MM.1S (cell line): Measurements from ENCODE around the gene FAM174A.

Experiments
- DNase-seq: peaks from one replicate; pipeline ENCODE4 v3.0.0-alpha.2; 2015
- H2AFZ ChIP-seq: fragments of 300-600 bp; sonication (generic); 2 replicates; pipeline ENCODE4 v1.6.0; 2016; ENCODE audit warnings: antibody characterized with exemption, low read length
- H3F3A ChIP-seq: fragments of 300-600 bp; sonication (generic); 2 replicates; pipeline ENCODE4 v1.6.1; 2016; ENCODE audit warnings: mild to moderate bottlenecking, antibody characterized with exemption, low read length, moderate library complexity, mixed read lengths; ENCODE audit not compliant: insufficient read depth
- H3K27ac ChIP-seq: fragments of 300-600 bp; sonication (generic); 2 replicates; pipeline ENCODE4 v1.5.1; 2016; ENCODE audit warnings: mild to moderate bottlenecking, low read length
- H3K27me3 ChIP-seq: fragments of 300-600 bp; sonication (generic); replicated peaks from 2 replicates; pipeline ENCODE4 v1.6.0; 2016; ENCODE audit warnings: low read length; ENCODE audit not compliant: insufficient read depth
- H3K36me3 ChIP-seq: fragments of 300-600 bp; sonication (generic); replicated peaks from 2 replicates; pipeline ENCODE4 v1.6.1; 2016; ENCODE audit warnings: mild to moderate bottlenecking, low read length, mixed read lengths; ENCODE audit not compliant: insufficient read depth
- H3K4me1 ChIP-seq: fragments of 300-600 bp; sonication (generic); 2 replicates; pipeline ENCODE4 v1.6.1; 2016; ENCODE audit warnings: low read length, mixed read lengths
- H3K4me2 ChIP-seq: fragments of 300-600 bp; sonication (generic); 2 replicates; pipeline ENCODE4 v1.6.0; 2016; ENCODE audit warnings: low read depth, low read length
- H3K4me3 ChIP-seq: fragments of 300-600 bp; sonication (generic); 2 replicates; pipeline ENCODE4 v1.5.1; 2016; ENCODE audit warnings: low read length, mixed read lengths
- H3K79me2 ChIP-seq: fragments of 300-600 bp; sonication (generic); 2 replicates; pipeline ENCODE4 v1.6.1; 2016; ENCODE audit warnings: mixed run types, low read length, mixed read lengths
- H3K9ac ChIP-seq: fragments of 300-600 bp; sonication (generic); 2 replicates; pipeline ENCODE4 v1.6.1; 2016; ENCODE audit warnings: low read length, mixed read lengths
- H3K9me2 ChIP-seq: fragments of 300-600 bp; sonication (generic); replicated peaks from 2 replicates; pipeline ENCODE4 v1.6.1; 2016; ENCODE audit warnings: mild to moderate bottlenecking, low read length, mixed read lengths; ENCODE audit not compliant: insufficient read depth
- H3K9me3 ChIP-seq: fragments of 300-600 bp; sonication (generic); replicated peaks from 2 replicates; pipeline ENCODE4 v1.6.1; 2016; ENCODE audit warnings: mild to moderate bottlenecking, low read length, mixed read lengths; ENCODE audit not compliant: insufficient read depth
- H4K20me1 ChIP-seq: fragments of 300-600 bp; sonication (generic); 2 replicates; pipeline ENCODE4 v1.6.1; 2016; ENCODE audit warnings: mild to moderate bottlenecking, low read length, moderate library complexity, mixed read lengths; ENCODE audit not compliant: insufficient read depth
- CTCF ChIP-seq: fragments of 300-600 bp; sonication (generic); IDR thresholded peaks from 2 replicates; pipeline ENCODE4 v1.5.1; 2016; ENCODE audit warnings: antibody characterized with exemption, low read length, mixed read lengths
- EZH2 ChIP-seq: fragments of 300-600 bp; sonication (generic); optimal IDR thresholded peaks from 2 replicates; pipeline ENCODE3; 2017; ENCODE audit warnings: low read depth, mild to moderate bottlenecking, antibody characterized with exemption, low read length, mixed read lengths
- EZH2phosphoT487 ChIP-seq: fragments of 300-600 bp; sonication (generic); IDR thresholded peaks from 2 replicates; pipeline ENCODE4 v1.6.1; 2018; ENCODE audit warnings: antibody characterized with exemption, low read length

The FAM174A gene

GRCh38 chr5:100584069-100584468 is 48.9 kb downstream of the FAM174A start:
- TF ChIP-seq CTCF = no peak
- no peak for TF ChIP-seq EZH2phosphoT487
- no peak for TF ChIP-seq EZH2
- Histone ChIP-seq H3K4me2 (no peak overlapping the region), H3F3A (no peaks in the 10 kb centered on the region)

DNA sequence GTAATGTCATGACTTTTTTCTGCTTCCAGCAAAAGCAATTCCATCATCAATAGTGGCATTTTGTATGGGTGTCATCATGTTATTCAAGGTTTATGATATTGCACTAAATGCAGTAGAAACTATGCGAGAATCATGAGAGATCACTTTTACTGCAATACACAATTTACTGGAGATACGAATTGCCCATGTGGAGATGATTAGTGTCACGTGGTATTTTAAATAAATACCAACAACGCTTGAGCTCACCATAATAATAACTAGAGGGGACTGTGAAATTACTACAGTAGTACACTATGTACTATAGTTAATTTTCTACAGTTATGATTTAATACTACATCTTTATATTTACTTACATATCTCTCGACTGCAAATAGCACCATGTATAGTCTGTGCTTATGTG is 49.7 kb downstream of the FAM174A start:
- no peaks in the 10 kb centered on the region for H4K20me1 ChIP-seq

More at GRCh38 chr5:100584069-100584468, 48.9 kb downstream of the FAM174A start:
- Histone ChIP-seq H3K79me2 (no peaks in the 10 kb centered on the region), H3K4me3 (no peak overlapping the region), H4K20me1 (no peaks in the 10 kb centered on the region), H3K27me3 (no peaks in the 10 kb centered on the region), H3K36me3 (no peaks in the 10 kb centered on the region), H3K4me1 (no peaks in the 10 kb centered on the region), H3K9me3 (no peaks in the 10 kb centered on the region), H3K9me2 (no peaks in the 10 kb centered on the region), H3K9ac (no peak overlapping the region), H2AFZ (no peak overlapping the region), H3K27ac (no peak overlapping the region)
- no peak for DNase-seq

DNA sequence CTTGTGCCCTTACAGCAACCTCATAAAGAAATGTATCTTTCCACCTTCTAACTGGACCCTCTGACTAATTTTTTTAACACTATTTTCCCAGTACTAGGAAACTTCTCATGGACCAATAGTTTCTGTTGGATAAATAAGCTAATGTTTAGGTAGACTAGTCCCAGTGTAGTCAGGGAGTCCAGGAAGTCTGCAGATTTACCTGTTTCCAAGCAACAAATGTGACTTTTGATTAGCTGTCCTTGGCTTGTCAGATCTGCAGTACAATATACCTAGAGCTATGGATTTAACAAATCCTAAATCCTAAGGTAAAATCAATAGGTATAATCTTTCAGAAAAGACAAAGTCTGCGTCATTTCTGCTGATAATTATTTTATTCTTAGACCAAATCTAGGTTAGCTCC is 55.7 kb downstream of the FAM174A start:
- Histone ChIP-seq H4K20me1 (no peaks in the 10 kb centered on the region), H3F3A (no peaks in the 10 kb centered on the region), H3K27ac (no peak overlapping the region), H3K27me3 (no peaks in the 10 kb centered on the region), H2AFZ (no peak overlapping the region), H3K9me2 (no peaks in the 10 kb centered on the region), H3K79me2 (no peaks in the 10 kb centered on the region), H3K4me3 (no peak overlapping the region), H3K4me2 (no peak overlapping the region), H3K4me1 (no peaks in the 10 kb centered on the region), H3K9me3 (no peaks in the 10 kb centered on the region), H3K36me3 (no peaks in the 10 kb centered on the region), H3K9ac (no peak overlapping the region)
- TF ChIP-seq EZH2 (no peak), EZH2phosphoT487 (no peak), CTCF (no peak)
- no peak for DNase-seq

More for the DNA sequence above, 49.7 kb downstream of the FAM174A start:
- H3K79me2 ChIP-seq = no peaks in the 10 kb centered on the region
- no peaks in the 10 kb centered on the region for H3K27me3 ChIP-seq
- TF ChIP-seq EZH2phosphoT487 (no peak), CTCF (no peak), EZH2 (no peak)
- H3K27ac ChIP-seq = no peak overlapping the region
- no peak for DNase-seq
- H3K36me3 ChIP-seq = no peaks in the 10 kb centered on the region
- no peak overlapping the region for H3K4me3 ChIP-seq
- H3K9me2 ChIP-seq = no peaks in the 10 kb centered on the region
- H3F3A ChIP-seq = no peaks in the 10 kb centered on the region
- H3K9ac ChIP-seq = no peak overlapping the region
- H2AFZ ChIP-seq = no peak overlapping the region
- no peaks in the 10 kb centered on the region for H3K9me3 ChIP-seq
- no peak overlapping the region for H3K4me2 ChIP-seq
- no peaks in the 10 kb centered on the region for H3K4me1 ChIP-seq
